ENCODE data around the gene SCO1.

- TF ChIP-seq CTCF (IDR thresholded peaks at IDR 0.05; ENCODE audit: extremely low read depth in 1 of 2, insufficient read depth in 1 of 2, low read depth in 1 of 2, low read length in 2 of 2) (no peak), POLR2A (IDR thresholded peaks at IDR 0.05; ENCODE audit: low read depth, low read length) (no peak), MYC (IDR thresholded peaks at IDR 0.05; ENCODE audit: low read depth, low read length) (no peak), JUN (IDR thresholded peaks at IDR 0.05; ENCODE audit: borderline replicate concordance, insufficient read depth, insufficient read length, low read depth) (no peak), EZH2 (IDR thresholded peaks at IDR 0.05; ENCODE audit: borderline replicate concordance, low read depth, low read length, severe bottlenecking) (no peak), POLR2AphosphoS5 (IDR thresholded peaks at IDR 0.05; ENCODE audit: insufficient read depth, low read depth, low read length) (no peak), FOS (IDR thresholded peaks at IDR 0.05; ENCODE audit: borderline replicate concordance, insufficient read depth, low read length) (no peak)
- TF ChIP-seq, protein P1, sequence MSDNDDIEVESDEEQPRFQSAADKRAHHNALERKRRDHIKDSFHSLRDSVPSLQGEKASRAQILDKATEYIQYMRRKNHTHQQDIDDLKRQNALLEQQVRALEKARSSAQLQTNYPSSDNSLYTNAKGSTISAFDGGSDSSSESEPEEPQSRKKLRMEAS (IDR thresholded peaks at IDR 0.05; ENCODE audit: insufficient read depth, insufficient read length), result no peak
Observed at GRCh38 chr17:10664571-10664970, 32.8 kb downstream of the SCO1 start.
